Lower leg skin (tissue), 3 donors: Measurements from ENCODE around the gene HSPB3.

ENCODE experiments used
- POLR2A ChIP-seq, 2 donors: fragments of 450-650 bp; IDR thresholded peaks; one replicate each; pipeline ENCODE4 v1.6.1; 2016 to 2017; ENCODE audit warnings: antibody characterized with exemption in 2 of 2, mild to moderate bottlenecking in 1 of 2, moderate library complexity in 1 of 2
- TF ChIP-seq, protein P1 (sequence below), 3 donors: fragments of 450-650 bp; IDR thresholded peaks; one replicate each; pipeline ENCODE4 v1.5.1; 2016; ENCODE audit warnings: antibody characterized with exemption in 3 of 3, mild to moderate bottlenecking in 3 of 3, moderate library complexity in 2 of 3

DNA sequence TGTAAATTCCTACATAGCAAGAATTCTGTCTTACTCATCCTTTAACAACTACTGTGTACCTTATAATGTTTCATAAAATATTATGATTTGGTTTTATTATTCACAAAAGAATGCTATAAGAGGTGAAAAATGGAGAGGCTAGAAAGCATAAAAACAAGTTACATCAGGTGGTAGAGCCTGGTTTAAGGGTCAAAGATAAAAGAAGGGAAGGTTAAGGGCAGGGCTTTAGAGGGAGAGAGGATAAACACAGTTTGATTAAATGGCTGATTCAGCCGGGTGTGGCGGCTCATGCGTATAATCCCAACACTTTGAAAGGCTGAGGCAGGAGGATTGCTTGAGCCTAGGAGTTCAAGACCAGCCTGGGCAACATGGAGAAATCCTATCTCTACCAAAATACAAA is 40.4 kb upstream of the HSPB3 start:
- TF ChIP-seq, protein P1, sequence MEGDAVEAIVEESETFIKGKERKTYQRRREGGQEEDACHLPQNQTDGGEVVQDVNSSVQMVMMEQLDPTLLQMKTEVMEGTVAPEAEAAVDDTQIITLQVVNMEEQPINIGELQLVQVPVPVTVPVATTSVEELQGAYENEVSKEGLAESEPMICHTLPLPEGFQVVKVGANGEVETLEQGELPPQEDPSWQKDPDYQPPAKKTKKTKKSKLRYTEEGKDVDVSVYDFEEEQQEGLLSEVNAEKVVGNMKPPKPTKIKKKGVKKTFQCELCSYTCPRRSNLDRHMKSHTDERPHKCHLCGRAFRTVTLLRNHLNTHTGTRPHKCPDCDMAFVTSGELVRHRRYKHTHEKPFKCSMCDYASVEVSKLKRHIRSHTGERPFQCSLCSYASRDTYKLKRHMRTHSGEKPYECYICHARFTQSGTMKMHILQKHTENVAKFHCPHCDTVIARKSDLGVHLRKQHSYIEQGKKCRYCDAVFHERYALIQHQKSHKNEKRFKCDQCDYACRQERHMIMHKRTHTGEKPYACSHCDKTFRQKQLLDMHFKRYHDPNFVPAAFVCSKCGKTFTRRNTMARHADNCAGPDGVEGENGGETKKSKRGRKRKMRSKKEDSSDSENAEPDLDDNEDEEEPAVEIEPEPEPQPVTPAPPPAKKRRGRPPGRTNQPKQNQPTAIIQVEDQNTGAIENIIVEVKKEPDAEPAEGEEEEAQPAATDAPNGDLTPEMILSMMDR (IDR thresholded peaks at IDR 0.05), result no peak
- TF ChIP-seq POLR2A (IDR thresholded peaks at IDR 0.05), result no peak
